GM20431 (cell line): ENCODE data around the gene ANXA2R.

ENCODE experiments used
- in situ Hi-C: fragments of 300-500 bp; cut with MseI, MboI; formaldehyde crosslinking; loops from one replicate; pipeline ENCODE4 v1.15.0; 2020; ENCODE audit warnings: low sequenced_read_pairs; ENCODE audit not compliant: unreplicated experiment

ANXA2R gene

DNA sequence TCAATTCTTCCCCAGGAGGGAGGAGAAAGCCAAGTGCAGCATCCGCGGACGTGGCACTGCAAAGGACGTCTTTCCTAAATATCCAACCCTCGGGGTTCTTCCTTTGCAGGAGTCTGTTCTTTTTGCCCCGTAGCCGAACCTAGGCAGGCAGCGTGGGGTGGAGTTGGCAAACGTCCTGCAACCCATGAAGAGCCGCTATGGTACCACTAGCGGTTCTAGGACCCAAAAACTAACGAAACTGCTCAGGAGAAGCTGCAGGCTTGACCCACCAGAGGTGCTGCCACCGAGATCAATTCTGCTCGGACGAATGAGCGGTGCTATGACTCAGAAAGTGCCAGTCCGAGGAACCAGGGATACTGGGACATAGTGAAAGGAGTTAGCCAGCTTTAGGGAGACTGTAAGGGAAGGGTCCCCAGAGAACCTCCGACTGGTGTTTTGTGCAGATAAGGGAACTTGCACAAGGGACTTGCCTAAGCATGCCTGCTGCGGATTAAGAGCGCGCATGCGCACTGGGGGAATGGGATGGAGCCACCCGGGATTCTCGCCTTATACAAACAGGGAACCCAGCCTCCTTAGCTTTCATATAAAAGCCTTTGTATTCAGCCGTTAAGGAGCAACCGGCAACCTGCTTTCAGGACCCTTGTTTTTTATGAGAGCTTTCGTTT lies 32.7 kb downstream of the ANXA2R start:
- in situ Hi-C loops, result no loop called here

DNA sequence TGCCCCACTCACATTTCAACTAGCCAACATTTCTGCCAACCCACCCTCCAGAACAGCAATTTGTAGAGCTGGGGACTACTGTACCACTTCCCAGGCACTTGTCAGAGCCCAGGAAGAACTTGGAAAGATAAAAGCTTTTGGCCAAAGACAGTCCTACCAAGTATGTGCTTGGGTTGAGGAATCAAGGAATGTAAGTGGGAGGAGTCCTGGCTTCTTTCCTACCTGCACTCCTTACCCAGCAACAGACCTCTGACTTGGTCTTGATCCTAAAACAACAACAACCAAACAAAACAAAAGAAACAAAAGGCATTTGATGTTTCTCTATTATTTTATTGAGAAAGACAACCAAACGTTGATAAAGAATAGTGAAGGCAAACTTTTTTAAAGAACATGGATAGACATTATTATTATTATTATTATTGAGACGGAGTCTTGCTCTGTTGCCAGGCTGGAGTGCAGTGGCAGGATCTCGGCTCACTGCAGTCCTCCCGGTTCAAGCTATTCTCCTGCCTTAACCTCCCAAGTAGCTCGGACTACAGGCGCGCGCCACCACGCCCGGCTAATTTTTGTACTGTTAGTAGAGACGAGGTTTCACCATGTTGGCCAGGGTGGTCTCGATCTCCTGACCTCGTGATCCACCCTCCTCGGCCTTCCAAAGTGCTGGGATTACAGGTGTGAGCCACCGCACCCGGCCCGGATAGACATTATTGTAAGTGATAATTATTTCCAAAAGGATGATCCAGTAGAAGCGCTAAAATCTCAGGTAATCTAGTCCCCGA lies 33.5 kb downstream of the ANXA2R start:
- in situ Hi-C loops, result no loop called here

DNA sequence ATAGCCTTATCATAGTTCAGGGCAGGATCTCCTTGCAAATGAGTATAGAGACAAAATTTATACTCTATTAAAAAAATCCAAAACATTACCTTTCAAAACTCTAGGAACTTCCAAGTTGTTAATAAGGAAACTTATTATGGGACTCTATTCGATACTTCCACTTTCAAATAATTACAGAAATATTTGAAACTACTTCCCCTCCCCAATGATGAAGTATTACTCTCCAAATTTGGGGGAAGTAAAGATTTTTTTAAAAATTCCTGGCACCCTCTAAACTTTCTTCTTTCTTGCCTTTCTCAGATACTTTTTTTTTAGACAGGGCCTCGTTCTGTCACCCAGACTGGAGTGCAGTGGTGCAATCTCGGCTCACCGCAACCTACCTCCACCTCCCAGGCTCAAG lies 35.1 kb downstream of the ANXA2R start:
- in situ Hi-C loops, result no loop called here

DNA sequence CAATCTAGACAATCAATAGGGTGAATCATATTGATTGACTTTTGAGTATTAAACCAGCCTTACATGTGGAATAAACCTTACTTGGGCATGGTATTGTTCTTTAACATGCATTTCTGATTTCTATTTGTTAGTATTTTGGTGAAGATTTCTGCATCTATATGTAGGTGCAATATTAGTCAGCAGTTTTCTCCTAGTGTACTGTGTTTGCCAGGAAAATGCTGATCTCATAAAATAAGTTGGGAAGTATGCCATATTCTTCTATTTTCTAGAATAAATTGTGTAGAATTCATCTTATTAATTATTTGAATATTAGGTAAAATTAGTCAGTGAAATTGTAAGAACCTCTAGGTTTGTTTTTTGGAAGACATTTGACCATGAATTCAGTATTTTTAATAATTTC lies 38.4 kb downstream of the ANXA2R start:
- in situ Hi-C loops, result no loop called here

DNA sequence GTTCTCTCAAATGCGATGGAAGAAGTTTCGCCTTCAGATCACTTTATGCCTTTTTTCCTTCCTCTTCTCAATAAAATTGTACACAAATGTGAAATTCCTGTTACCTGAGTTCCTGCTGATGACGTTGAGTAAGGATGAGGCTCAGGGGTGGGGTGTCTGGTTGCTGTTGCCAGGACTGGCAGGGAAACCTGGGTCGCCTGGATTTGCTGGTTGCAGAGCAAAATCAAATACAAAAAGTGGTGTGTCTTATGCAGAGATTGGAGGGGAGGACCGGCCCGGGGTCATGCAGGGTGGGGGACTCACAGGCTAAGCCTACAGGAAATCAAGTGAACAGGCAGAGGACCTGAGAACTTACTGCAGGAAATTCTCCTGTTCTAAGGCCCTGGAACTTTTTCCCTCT lies 39.2 kb downstream of the ANXA2R start:
- in situ Hi-C loops, result no loop called here

DNA sequence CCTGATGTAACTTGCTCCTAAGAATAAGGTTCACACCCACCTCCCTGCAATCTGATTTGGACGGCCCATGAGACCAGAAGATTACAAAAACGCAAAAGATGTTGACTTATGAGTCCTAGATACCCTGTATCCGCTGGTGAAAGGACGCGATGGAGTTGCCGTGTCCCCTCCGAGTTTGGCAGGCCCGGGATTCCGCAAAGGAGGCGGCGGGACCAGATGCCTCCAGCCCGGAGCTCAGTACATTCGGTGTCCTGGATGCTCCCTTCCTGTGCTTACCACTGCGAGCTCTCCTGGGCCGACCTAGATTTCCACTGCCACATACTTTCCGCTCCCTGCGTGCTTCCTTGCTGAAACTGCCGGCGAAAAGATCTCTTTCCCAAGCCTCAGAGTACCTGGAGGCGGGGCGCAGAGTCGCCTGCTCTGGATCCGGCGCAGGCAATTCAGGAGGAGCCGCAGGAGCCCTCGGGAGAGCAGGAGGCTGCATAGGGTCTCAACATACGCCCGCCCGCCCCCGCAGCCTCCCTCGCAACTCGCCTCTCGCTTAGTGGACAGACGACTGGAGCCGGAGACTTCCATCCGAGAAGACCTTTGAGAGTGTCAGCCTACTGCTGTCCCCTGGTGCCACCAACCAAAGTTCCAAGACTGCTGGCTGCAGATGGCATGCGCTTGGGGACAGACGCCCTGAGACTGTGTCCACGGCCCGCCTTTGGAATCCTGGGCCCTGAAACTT lies 39.8 kb downstream of the ANXA2R start:
- in situ Hi-C loops, result no loop called here

DNA sequence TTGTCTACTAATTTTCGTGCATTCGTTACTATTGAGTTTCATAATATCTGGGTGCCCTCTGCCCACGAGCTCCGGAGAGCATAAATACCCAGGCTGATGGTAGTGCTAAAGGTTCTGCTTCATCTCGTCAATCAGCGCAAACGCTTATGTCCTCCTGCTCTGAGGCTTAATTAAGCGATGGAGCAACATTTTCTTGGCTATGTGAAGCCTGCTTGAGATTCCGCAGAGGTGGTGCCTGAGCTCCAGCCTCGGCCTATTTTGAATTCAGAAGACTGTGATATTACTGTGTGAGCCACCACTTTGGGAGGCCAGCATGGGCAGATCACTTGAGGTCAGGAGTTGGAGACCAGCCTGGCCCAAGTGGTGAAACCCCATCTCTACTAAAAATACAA lies 44.8 kb downstream of the ANXA2R start:
- in situ Hi-C loops, result no loop called here

DNA sequence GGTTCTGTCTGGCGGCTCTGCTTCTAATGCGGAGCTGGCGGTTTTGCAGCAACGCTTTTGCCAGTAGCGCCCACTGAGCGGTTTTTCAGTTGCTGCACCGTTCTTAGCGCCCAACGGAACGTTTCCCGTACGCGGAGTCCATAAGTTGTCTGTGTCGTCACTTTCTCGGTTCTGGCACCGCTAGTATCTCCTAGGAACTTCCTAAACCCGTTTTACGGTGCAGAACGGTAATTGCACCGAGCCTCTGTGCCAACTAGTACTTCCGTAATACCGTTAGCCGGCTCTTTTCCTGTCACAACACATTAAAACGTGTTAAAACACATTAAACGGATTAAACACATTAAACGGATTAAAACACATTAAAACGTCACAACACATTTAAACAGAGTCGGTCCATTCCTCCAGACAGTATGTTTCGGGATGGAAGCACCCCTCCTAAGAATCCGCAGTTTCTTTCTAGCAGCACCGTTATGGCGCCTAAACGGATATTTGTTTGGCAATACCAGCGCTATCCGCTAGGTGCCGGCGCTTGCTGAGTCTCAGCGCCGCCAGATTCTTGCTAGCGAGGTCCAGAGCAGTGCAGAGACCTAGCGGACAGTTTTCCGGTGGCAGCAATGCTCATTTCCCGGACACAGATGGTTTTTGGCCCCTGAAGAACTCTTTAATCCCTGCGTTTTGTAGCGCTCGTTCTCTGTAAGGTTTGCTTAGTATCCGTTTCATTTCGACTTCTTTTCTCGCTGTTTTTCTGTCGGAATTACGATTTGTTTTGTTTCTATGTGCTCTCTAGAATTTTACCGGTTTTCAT lies 45.4 kb downstream of the ANXA2R start:
- in situ Hi-C loops, result no loop called here

DNA sequence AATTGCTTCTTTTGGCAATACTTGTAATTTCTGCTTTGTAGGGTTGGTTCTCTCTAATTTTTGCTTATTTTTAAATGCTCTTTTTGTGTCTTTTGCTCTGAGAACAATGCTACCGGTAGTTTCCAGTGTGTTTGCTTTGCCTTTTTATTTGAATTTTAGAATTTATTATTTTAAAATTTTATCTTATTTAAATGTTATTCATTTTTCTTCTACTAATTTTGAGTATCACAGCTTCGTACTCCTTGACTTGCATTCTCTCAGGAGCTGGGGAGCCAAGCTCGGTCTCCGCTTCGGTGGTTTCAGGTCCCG lies 45.9 kb downstream of the ANXA2R start:
- in situ Hi-C loops, result no loop called here

DNA sequence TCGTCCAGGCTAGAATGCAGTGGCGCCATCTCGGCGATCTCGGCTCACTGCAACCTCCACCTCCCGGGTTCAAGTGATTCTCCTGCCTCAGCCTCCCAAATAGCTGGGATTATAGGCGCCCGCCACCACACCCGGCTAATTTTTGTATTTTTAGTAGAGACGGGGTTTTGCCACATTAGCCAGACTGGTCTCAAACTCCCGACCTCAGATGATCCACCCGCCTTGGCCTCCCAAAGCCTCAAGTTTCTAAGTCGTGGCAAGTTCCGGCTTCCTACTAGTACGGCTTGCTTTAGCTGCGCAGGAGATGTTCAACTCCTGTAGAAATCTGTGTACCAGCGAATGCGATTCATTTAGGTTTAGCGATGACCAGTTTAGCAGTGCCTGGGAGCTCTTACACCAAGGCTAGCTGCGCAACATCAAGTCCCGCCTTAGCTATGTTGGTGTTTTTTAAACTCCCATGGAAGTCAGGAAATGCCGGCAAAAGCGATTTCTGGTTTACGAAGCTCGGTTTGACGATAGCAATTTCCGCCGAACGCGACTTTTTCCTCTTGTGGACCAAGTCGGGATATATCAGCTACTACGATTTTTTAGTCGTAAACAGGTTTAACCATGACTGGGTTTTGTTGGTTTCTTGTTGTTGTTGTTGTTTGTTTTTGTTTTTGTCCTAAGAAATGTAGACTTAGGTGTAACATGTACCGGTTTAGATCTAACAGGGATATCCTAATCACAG lies 46.4 kb downstream of the ANXA2R start:
- in situ Hi-C loops, result no loop called here

DNA sequence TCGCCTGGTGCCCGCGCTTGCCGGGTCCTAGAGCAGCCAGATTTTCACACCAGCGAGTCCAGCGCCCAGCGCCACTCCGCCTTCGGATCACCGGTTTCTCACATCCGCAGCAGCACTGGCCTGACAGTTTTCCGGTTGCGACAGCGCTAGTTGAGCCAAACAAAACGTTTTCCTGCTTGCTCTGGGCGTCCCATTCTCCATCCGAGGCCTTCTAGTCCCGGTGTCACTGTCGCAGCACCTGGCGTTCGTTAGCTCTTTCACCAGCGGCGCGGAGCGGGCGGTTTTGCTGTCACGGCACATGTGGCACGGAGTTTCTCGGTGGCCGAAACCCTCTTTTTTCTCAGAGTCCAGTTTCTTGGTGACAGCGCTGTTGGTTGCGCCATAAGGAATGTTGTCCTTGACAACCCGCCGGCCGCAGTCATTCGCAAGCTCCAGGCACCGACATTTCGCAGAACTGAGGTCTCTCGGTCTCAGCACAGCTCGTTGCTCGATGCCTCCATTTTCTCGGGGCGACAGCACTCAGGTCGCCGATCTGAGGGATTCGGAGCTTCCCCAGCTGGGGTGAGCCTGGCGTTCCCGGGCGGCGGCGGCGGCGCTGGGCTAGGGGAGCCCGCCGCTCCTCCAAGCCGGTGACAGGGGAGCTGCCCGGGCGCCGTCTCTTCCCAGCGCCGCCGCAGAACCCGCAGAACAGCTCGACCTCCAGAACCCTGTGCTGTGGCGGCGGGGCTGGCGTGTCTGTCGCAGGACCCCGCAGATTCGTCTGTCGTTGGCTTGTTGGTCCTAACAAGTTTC lies 47.8 kb downstream of the ANXA2R start:
- in situ Hi-C loops, result no loop called here

DNA sequence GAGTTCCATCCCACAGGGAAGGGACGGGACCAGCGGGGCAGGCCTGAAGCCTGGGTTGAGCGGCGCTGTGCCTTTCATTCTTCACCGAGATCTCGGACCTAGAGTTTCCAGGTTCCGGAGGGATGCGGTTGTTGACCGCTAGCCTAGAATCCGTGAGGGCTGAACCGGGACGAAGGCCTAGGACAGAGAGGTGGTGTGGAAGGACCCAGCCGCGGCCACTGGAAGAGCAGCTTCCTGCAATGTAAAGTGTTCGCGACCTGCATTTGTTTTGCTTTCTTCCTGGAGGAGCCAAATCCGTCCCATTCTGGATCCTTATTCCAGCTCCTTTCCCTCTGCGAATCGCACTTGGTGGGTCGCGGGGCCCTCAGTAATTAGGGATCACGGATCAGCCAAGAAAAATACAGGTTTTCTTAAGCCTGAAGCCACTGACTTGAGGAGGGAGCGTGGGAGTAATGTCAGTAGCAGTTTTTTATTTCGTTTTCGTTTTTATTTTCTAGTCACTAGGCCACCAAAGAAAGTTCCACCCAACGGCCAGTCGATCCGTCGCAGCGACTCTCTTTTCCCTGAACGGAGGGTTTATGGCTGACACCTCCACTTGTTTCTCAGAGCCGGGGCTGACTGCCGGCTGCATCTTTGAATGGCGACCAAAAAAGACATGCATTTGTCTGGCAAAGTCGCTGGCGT lies 48.6 kb downstream of the ANXA2R start:
- in situ Hi-C loops, result no loop called here

DNA sequence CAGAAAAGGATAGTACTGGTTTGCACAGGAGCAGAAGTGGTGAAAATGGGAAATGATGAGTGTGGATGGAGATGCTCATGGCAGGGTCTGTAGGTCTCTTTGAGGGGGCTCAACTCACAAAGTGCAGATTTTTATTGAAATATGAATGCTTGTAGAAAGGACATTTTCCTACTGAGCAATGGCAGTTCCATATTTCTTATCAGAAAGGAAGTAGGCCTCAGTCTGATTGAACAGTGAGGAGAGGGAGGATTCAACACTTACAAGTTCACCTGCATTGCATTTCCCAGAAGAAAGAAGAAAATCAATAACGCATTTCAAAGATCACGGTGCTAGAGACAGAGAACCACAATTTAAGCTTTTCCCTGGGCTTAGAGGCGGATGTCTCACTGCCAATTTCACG lies 49.2 kb downstream of the ANXA2R start:
- in situ Hi-C loops, result no loop called here
